ENCODE results near the gene CDCP1. TPM values are rescaled to one million over a fixed set of nuclear protein-coding genes. Genes with fewer than 3 reads are reported as not detected.
A peak's percentile ranks its signal among the peaks of the same experiment; 100 is the strongest.

Gene CDCP1
- total and polyA plus RNA-seq, 8 donors = 4.1 to 24.5 (median 8.1) TPM

- no peak overlapping the region for H3K4me3 ChIP-seq
- no peaks in the 10 kb centered on the region for H3K27me3 ChIP-seq
- no peak overlapping the region for H3K27ac ChIP-seq
- no peak for DNase-seq
- no peaks in the 10 kb centered on the region for H3K36me3 ChIP-seq
- TF ChIP-seq EP300 (IDR thresholded peaks at IDR 0.05) = no peak
- TF ChIP-seq POLR2AphosphoS5 (IDR thresholded peaks at IDR 0.05) = no peak
- TF ChIP-seq CTCF (IDR thresholded peaks at IDR 0.05) = no peak
- TF ChIP-seq POLR2A (IDR thresholded peaks at IDR 0.05) = no peak
- 69 to 79% (median 77%) methylated on average over 3 of the region's 4 CpGs for WGBS, 5 donors
- intact Hi-C loops (cut with DNase I; ENCODE audit: low total_unique reads) = no loop called here
- H3K9me3 ChIP-seq = no peaks in the 10 kb centered on the region
- peaks cover 0 to 19% (median 12%) of the 10 kb centered on the region in 4 donors for H3K4me1 ChIP-seq
Measured at GRCh38 chr3:45067486-45067885, 78.7 kb downstream of the CDCP1 start.

- TF ChIP-seq EP300 (IDR thresholded peaks at IDR 0.05) (no peak), POLR2A (IDR thresholded peaks at IDR 0.05) (no peak), CTCF (IDR thresholded peaks at IDR 0.05) (no peak), POLR2AphosphoS5 (IDR thresholded peaks at IDR 0.05) (no peak)
- no peaks in the 10 kb centered on the region for H3K36me3 ChIP-seq
- DNase-seq = no peak
- WGBS, 5 donors = 81 to 89% (median 84%) methylated on average over 3 of the region's 3 CpGs
- no peaks in the 10 kb centered on the region for H3K27me3 ChIP-seq
- no peaks in the 10 kb centered on the region for H3K9me3 ChIP-seq
- H3K4me3 ChIP-seq = no peak overlapping the region
- peaks cover 0 to 30% (median 12%) of the 10 kb centered on the region in 4 donors for H3K4me1 ChIP-seq
- peak overlapping the region in 1 of 5 donors; percentile 56 for H3K27ac ChIP-seq
- intact Hi-C loops (cut with DNase I; ENCODE audit: low total_unique reads) = no loop called here
Measured at GRCh38 chr3:45066109-45066801, 79.9 kb downstream of the CDCP1 start.

GRCh38 chr3:45065373-45065720, 80.8 kb downstream of the CDCP1 start:
- Histone ChIP-seq H3K4me1 (peaks cover 0 to 30% (median 15%) of the 10 kb centered on the region in 4 donors), H3K27me3 (no peaks in the 10 kb centered on the region), H3K27ac (peak overlapping the region in 2 of 5 donors; percentile 56 to 61), H3K36me3 (no peaks in the 10 kb centered on the region), H3K9me3 (no peaks in the 10 kb centered on the region), H3K4me3 (no peak overlapping the region)
- TF ChIP-seq EP300 (IDR thresholded peaks at IDR 0.05) (no peak), POLR2A (IDR thresholded peaks at IDR 0.05) (no peak), POLR2AphosphoS5 (IDR thresholded peaks at IDR 0.05) (no peak), CTCF (IDR thresholded peaks at IDR 0.05) (no peak)
- intact Hi-C loops (cut with DNase I; ENCODE audit: low total_unique reads) = no loop called here
- no peak for DNase-seq
- 93 to 100% (median 100%) methylated on average over 1 of the region's 1 CpG for WGBS, 5 donors

GRCh38 chr3:45064512-45065372, 81.4 kb downstream of the CDCP1 start:
- H3K27ac ChIP-seq = peak overlapping the region in 2 of 5 donors; percentile 56 to 61
- intact Hi-C loops (cut with DNase I; ENCODE audit: low total_unique reads) = no loop called here
- no peak overlapping the region for H3K4me3 ChIP-seq
- H3K4me1 ChIP-seq = peaks cover 0 to 30% (median 15%) of the 10 kb centered on the region in 4 donors
- H3K36me3 ChIP-seq = no peaks in the 10 kb centered on the region
- no peaks in the 10 kb centered on the region for H3K27me3 ChIP-seq
- WGBS, 5 donors = 42 to 53% (median 44%) methylated on average over 12 of the region's 12 CpGs
- peak in 1 of 3 donors; percentile 20 for TF ChIP-seq POLR2AphosphoS5 (IDR thresholded peaks at IDR 0.05)
- no peak for TF ChIP-seq POLR2A (IDR thresholded peaks at IDR 0.05)
- no peaks in the 10 kb centered on the region for H3K9me3 ChIP-seq
- peak in 1 of 2 donors; percentile 63 for DNase-seq

Data from stomach (tissue), 9 donors.